Esophagus muscularis mucosa (tissue), 4 donors: ENCODE data around the gene ZNF780A. TPM values are rescaled to one million over a fixed set of nuclear protein-coding genes. Genes with fewer than 3 reads are reported as not detected.

Experiments used
- DNase-seq: peaks from one replicate; pipeline ENCODE4 v3.0.0-alpha.2; 2017; ENCODE audit errors: extremely low spot score
- H3K27ac ChIP-seq, 4 donors: fragments of 200-600 bp; sonication (generic); replicated peaks in 1 of 4; 1 replicate in 3 of 4; 2 replicates in 1 of 4; pipeline ENCODE4 v1.5.1; 2016 to 2019; ENCODE audit warnings: mild to moderate bottlenecking in 1 of 4
- H3K27me3 ChIP-seq, 4 donors: fragments of 200-600 bp; sonication (generic); one replicate each; pipeline versions ENCODE4 v1.5.1 to v1.6.0; 2016 to 2019
- H3K36me3 ChIP-seq, 4 donors: fragments of 200-600 bp; sonication (generic); one replicate each; pipeline ENCODE4 v1.5.1; 2016 to 2019
- H3K4me1 ChIP-seq, 4 donors: fragments of 200-600 bp; sonication (generic); one replicate each; pipeline ENCODE4 v1.5.1; 2016 to 2019
- H3K4me3 ChIP-seq, 4 donors: fragments of 200-600 bp; sonication (generic); 1 replicate in 2 of 4; 2 replicates in 2 of 4; pipeline ENCODE4 v1.5.1; 2016 to 2019; ENCODE audit warnings: mild to moderate bottlenecking in 4 of 4, moderate library complexity in 1 of 4
- H3K9me3 ChIP-seq, 4 donors: fragments of 200-600 bp; sonication (generic); 1 replicate in 3 of 4; 2 replicates in 1 of 4; pipeline ENCODE4 v1.5.1; 2016 to 2019
- EP300 ChIP-seq: sonication (generic); formaldehyde crosslinking; IDR thresholded peaks from one replicate; pipeline ENCODE4 v1.6.1; 2017; ENCODE audit warnings: antibody characterized with exemption
- POLR2A ChIP-seq: fragments of 450-650 bp; IDR thresholded peaks from one replicate; pipeline ENCODE4 v1.6.1; 2017; ENCODE audit warnings: antibody characterized with exemption, moderate library complexity, mild to moderate bottlenecking, low read depth
- POLR2AphosphoS5 ChIP-seq, 2 donors: sonication (generic); formaldehyde crosslinking; IDR thresholded peaks; one replicate each; pipeline ENCODE4 v1.6.1; 2017; ENCODE audit warnings: antibody characterized with exemption in 2 of 2
- WGBS: methylation state at CpG from one replicate; pipeline ENCODE4 v1.1.5; 2018; 5-methylcytosine and 5-hydroxymethylcytosine counted together
- intact Hi-C: fragments of 100-400 bp; cut with DNase I; formaldehyde crosslinking; loops from one replicate; pipeline ENCODE4 v1.15.1; 2023
- total RNA-seq, 4 donors: library from RNA; depleted of rRNA; stranded (reverse); fragments of >200 nt; gene quantifications; one replicate each; pipeline versions ENCODE4 v1.1.0 to v1.2.1, GENCODE V29; 2016
- TF ChIP-seq, protein P1 (sequence below), 3 experiments: fragments of 200-600 bp in 2 of 3; fragments of 450-650 bp in 1 of 3; sonication (generic) in 2 of 3; IDR thresholded peaks; one replicate each; pipeline ENCODE4 v1.5.1; 2017 to 2019; ENCODE audit warnings: antibody characterized with exemption in 3 of 3, mild to moderate bottlenecking in 2 of 3, moderate library complexity in 1 of 3

The ZNF780A gene
- total RNA-seq, 4 donors from 2014 or later = 10.6 to 19.1 (median 14.9) TPM

DNA sequence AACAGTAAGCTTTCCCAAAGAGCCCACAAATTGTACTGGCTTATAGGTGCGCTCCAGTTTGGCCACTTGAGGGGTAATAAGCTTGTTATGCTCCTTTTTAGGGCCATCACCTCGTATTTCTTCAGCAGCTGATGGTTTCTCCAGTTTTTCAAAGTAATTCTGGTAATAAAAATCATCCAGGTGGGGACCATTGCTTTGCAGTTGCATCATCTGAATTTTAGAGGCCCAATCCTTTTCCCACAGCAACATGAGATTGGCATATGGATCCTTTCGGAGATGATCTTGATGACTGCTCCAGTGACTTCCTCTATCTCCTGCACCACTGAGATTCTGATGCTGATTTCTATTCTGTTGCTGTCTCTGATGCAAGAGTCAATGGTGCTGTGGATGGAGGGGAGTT lies 66.8 kb downstream of the ZNF780A start:
- TF ChIP-seq, protein P1, sequence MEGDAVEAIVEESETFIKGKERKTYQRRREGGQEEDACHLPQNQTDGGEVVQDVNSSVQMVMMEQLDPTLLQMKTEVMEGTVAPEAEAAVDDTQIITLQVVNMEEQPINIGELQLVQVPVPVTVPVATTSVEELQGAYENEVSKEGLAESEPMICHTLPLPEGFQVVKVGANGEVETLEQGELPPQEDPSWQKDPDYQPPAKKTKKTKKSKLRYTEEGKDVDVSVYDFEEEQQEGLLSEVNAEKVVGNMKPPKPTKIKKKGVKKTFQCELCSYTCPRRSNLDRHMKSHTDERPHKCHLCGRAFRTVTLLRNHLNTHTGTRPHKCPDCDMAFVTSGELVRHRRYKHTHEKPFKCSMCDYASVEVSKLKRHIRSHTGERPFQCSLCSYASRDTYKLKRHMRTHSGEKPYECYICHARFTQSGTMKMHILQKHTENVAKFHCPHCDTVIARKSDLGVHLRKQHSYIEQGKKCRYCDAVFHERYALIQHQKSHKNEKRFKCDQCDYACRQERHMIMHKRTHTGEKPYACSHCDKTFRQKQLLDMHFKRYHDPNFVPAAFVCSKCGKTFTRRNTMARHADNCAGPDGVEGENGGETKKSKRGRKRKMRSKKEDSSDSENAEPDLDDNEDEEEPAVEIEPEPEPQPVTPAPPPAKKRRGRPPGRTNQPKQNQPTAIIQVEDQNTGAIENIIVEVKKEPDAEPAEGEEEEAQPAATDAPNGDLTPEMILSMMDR (IDR thresholded peaks at IDR 0.05) = no peak
- TF ChIP-seq POLR2A = no peak
- TF ChIP-seq EP300 = no peak
- no peak for TF ChIP-seq POLR2AphosphoS5 (IDR thresholded peaks at IDR 0.05)
- H3K4me1 ChIP-seq = no peaks in the 10 kb centered on the region
- intact Hi-C loops = no loop called here
- H3K27ac ChIP-seq = no peak overlapping the region
- H3K9me3 ChIP-seq = peaks cover 11 to 84% (median 70%) of the 10 kb centered on the region in 4 donors
- no peak for DNase-seq
- no peak overlapping the region for H3K4me3 ChIP-seq
- WGBS = 93% methylated on average over 3 of the region's 3 CpGs
- no peaks in the 10 kb centered on the region for H3K36me3 ChIP-seq
- H3K27me3 ChIP-seq = no peaks in the 10 kb centered on the region

Other genes with a start within 250 kb of the ZNF780A start
- gene FBL, start 244.6 kb downstream of the ZNF780A start, total RNA-seq = 100 to 1,000 TPM in 2 of 4 donors, 10 to 100 TPM in 2; 90.6 to 142 (median 96.7) TPM
- 1 to 10 TPM; 2.1 to 8.1 (median 4.4) TPM for gene FCGBP, start 156.3 kb downstream of the ZNF780A start, total RNA-seq
- 10 to 100 TPM; 68.9 to 91.4 (median 89.2) TPM for gene PSMC4, start 119.8 kb downstream of the ZNF780A start, total RNA-seq
- 1 to 10 TPM; 3.6 to 8.5 (median 5.5) TPM for gene ZNF546, start 93.9 kb downstream of the ZNF780A start, total RNA-seq
- gene ZNF780B, start 34.7 kb downstream of the ZNF780A start, total RNA-seq = 10 to 100 TPM in 3 of 4 donors, 1 to 10 TPM in 1; 8.6 to 23.3 (median 18.0) TPM
- gene MAP3K10, start 100.5 kb upstream of the ZNF780A start, total RNA-seq = 10 to 100 TPM; 10.1 to 25.9 (median 20.8) TPM
- not detected for gene TTC9B, start 127.4 kb upstream of the ZNF780A start, total RNA-seq
- gene CCNP, start 135.7 kb upstream of the ZNF780A start, total RNA-seq = under 1 TPM in 1 of 4 donors, not detected in 3; 0.97 TPM
- 10 to 100 TPM; 53.3 to 82.1 (median 64.0) TPM for gene AKT2, start 194.4 kb upstream of the ZNF780A start, total RNA-seq